ENCODE results near the gene FARS2. TPM values are rescaled to one million over a fixed set of nuclear protein-coding genes. Genes with fewer than 3 reads are reported as not detected.

FARS2 gene
- polyA plus RNA-seq, 2 of the 4 experiments (the other 2 are of a cell fraction), result 12.9 to 17.5 TPM

- TF ChIP-seq HMGXB4 (CRISPR knock-in tag; IDR thresholded peaks at IDR 0.05; ENCODE audit: borderline replicate concordance) (no peak), MYC (IDR thresholded peaks at IDR 0.05; ENCODE audit: borderline replicate concordance, low read length) (no peak)
Measured at GRCh38 chr6:5522147-5522546, 260.8 kb downstream of the FARS2 start (continued).

- WGBS (ENCODE audit: missing lambda C conversion rate), result 93% methylated on average over 2 of the region's 2 CpGs
- no peak for FAIRE-seq
- ChIA-PET CTCF (no interaction called here), POLR2A (no interaction called here)
- DNase-seq (ENCODE audit: low read depth in 1 of 2, low spot score in 1 of 2), result no peak
- Histone ChIP-seq H3K4me2 (no peak overlapping the region), H3K4me3 (no peak overlapping the region), H3K9me3 (no peaks in the 10 kb centered on the region), H3K4me1 (no peaks in the 10 kb centered on the region), H3K27ac (no peak overlapping the region)
- TF ChIP-seq ATOH8 (CRISPR knock-in tag; IDR thresholded peaks at IDR 0.05; ENCODE audit: low read depth) (no peak), KDM5A (IDR thresholded peaks at IDR 0.05) (no peak), ZC3H11A (IDR thresholded peaks at IDR 0.05) (no peak), RAD21 (conservative IDR thresholded peaks at IDR 0.05 in 1 of 2, IDR thresholded peaks at IDR 0.05 in 1 of 2) (no peak), USF2 (IDR thresholded peaks at IDR 0.05) (no peak), ESRRA (IDR thresholded peaks at IDR 0.05; ENCODE audit: borderline replicate concordance, low read length) (no peak), BCL3 (IDR thresholded peaks at IDR 0.05) (no peak), NPAS2 (CRISPR knock-in tag; IDR thresholded peaks at IDR 0.05; ENCODE audit: borderline replicate concordance) (no peak), FOSL2 (IDR thresholded peaks at IDR 0.05) (no peak), FOSL2 (CRISPR knock-in tag; IDR thresholded peaks at IDR 0.05) (no peak), RCOR1 (IDR thresholded peaks at IDR 0.05; ENCODE audit: low read depth, low read length) (no peak), ELK1 (IDR thresholded peaks at IDR 0.05; ENCODE audit: low read depth, low read length) (no peak), SMC3 (IDR thresholded peaks at IDR 0.05) (no peak), CHD2 (IDR thresholded peaks at IDR 0.05; ENCODE audit: low read length, partially characterized antibody) (no peak), KDM1A (IDR thresholded peaks at IDR 0.05; ENCODE audit: low read depth) (no peak), POLR2A (IDR thresholded peaks at IDR 0.05; ENCODE audit: low read length) (no peak), ZSCAN20 (CRISPR knock-in tag; IDR thresholded peaks at IDR 0.05) (no peak), CBX2 (IDR thresholded peaks at IDR 0.05; ENCODE audit: borderline replicate concordance, low read depth) (no peak)
- no peak for ATAC-seq
Measured at GRCh38 chr6:5524110-5524509, 262.8 kb downstream of the FARS2 start.

- FAIRE-seq (no peak), ATAC-seq (no peak)
- 89% methylated on average over 4 of the region's 4 CpGs for WGBS (ENCODE audit: missing lambda C conversion rate)
- TF ChIP-seq FOXS1 (CRISPR knock-in tag; IDR thresholded peaks at IDR 0.05) (no peak), HEYL (CRISPR knock-in tag; IDR thresholded peaks at IDR 0.05) (no peak), CTCF (IDR thresholded peaks at IDR 0.05) (no peak), ATOH8 (CRISPR knock-in tag; IDR thresholded peaks at IDR 0.05; ENCODE audit: low read depth) (no peak), FOSB (CRISPR knock-in tag; IDR thresholded peaks at IDR 0.05) (no peak), RNF2 (IDR thresholded peaks at IDR 0.05; ENCODE audit: borderline replicate concordance, low read depth) (no peak), NFE2L2 (conservative IDR thresholded peaks at IDR 0.05; ENCODE audit: low read length) (no peak), SMC3 (IDR thresholded peaks at IDR 0.05) (no peak), CHD2 (IDR thresholded peaks at IDR 0.05; ENCODE audit: low read length, partially characterized antibody) (no peak), GATA3 (IDR thresholded peaks at IDR 0.05; ENCODE audit: borderline replicate concordance) (no peak), MAZ (IDR thresholded peaks at IDR 0.05; ENCODE audit: borderline replicate concordance, low read depth, low read length) (no peak), KDM5A (IDR thresholded peaks at IDR 0.05) (no peak), MAX (IDR thresholded peaks at IDR 0.05) (no peak)
Measured at GRCh38 chr6:5525209-5525608, 263.9 kb downstream of the FARS2 start.

More at GRCh38 chr6:5525209-5525608, 263.9 kb downstream of the FARS2 start:
- Histone ChIP-seq H3K4me2 (no peak overlapping the region), H3K4me1 (no peaks in the 10 kb centered on the region), H3K9me3 (no peaks in the 10 kb centered on the region), H3K27ac (no peak overlapping the region), H3K4me3 (no peak overlapping the region)
- CTCF ChIA-PET, result no interaction called here
- POLR2A ChIA-PET, result no interaction called here
- no peak for DNase-seq (ENCODE audit: low read depth in 1 of 2, low spot score in 1 of 2)

Measured in A549 (cell line).